CD14-positive monocyte (primary cell): Measurements from ENCODE around the gene CTSO. TPM values are rescaled to one million over a fixed set of nuclear protein-coding genes. Genes with fewer than 3 reads are reported as not detected.

Source experiments
- DNase-seq, 3 donors: peaks; one replicate each; pipeline ENCODE4 v3.0.0-alpha.2; 2011 to 2022
- H2AFZ ChIP-seq: 2 replicates; pipeline ENCODE4 v1.6.0; 2012; ENCODE audit warnings: mild to moderate bottlenecking, low read depth, low read length, inconsistent platforms; ENCODE audit not compliant: insufficient read depth, poor library complexity, severe bottlenecking
- H3K27ac ChIP-seq, 2 donors: 1 replicate in 1 of 2; 2 replicates in 1 of 2; pipeline ENCODE4 v1.5.1; 2012 to 2013; ENCODE audit warnings: low read length in 2 of 2, control low read depth in 1 of 2, inconsistent platforms in 1 of 2, low read depth in 1 of 2, mild to moderate bottlenecking in 1 of 2
- H3K27me3 ChIP-seq, 2 donors: one replicate each; pipeline versions ENCODE4 v1.6.0 to v1.6.1; 2011 to 2013; ENCODE audit warnings: low read length in 2 of 2; ENCODE audit not compliant: control insufficient read depth in 2 of 2, insufficient read depth in 2 of 2
- H3K36me3 ChIP-seq, 2 donors: replicated peaks in 1 of 2; 1 replicate in 1 of 2; 2 replicates in 1 of 2; pipeline versions ENCODE4 v1.5.1 to v1.6.1; 2012 to 2013; ENCODE audit warnings: low read length in 2 of 2, control low read depth in 1 of 2, inconsistent platforms in 1 of 2, mild to moderate bottlenecking in 1 of 2; ENCODE audit not compliant: insufficient read depth in 2 of 2, control insufficient read depth in 1 of 2
- H3K4me1 ChIP-seq, 2 donors: 1 replicate in 1 of 2; 2 replicates in 1 of 2; pipeline versions ENCODE4 v1.5.1 to v1.6.1; 2012 to 2013; ENCODE audit warnings: low read length in 2 of 2, control low read depth in 1 of 2, inconsistent platforms in 1 of 2, mild to moderate bottlenecking in 1 of 2, moderate library complexity in 1 of 2; ENCODE audit not compliant: insufficient read depth in 2 of 2, control insufficient read depth in 1 of 2
- H3K4me2 ChIP-seq: replicated peaks from 2 replicates; pipeline ENCODE3; 2012; ENCODE audit warnings: low read length, moderate library complexity, mild to moderate bottlenecking; ENCODE audit not compliant: poor library complexity, severe bottlenecking; ENCODE audit errors: extremely low read depth
- H3K4me3 ChIP-seq, 3 experiments: fragments of 200-600 bp in 1 of 3; sonication (generic) in 1 of 3; replicated peaks in 1 of 3; 1 replicate in 2 of 3; 2 replicates in 1 of 3; pipeline ENCODE4 v1.5.1; 2011 to 2013; ENCODE audit warnings: low read length in 3 of 3, mild to moderate bottlenecking in 3 of 3, control low read depth in 2 of 3, low read depth in 2 of 3, inconsistent platforms in 1 of 3, moderate library complexity in 1 of 3
- H3K79me2 ChIP-seq: 2 replicates; pipeline ENCODE4 v1.6.0; 2012; ENCODE audit warnings: mild to moderate bottlenecking, control low read depth, inconsistent platforms, low read length, moderate library complexity; ENCODE audit not compliant: insufficient read depth
- H3K9ac ChIP-seq: 2 replicates; pipeline ENCODE4 v1.6.0; 2017; ENCODE audit warnings: low read length, mild to moderate bottlenecking; ENCODE audit not compliant: insufficient read depth, poor library complexity, severe bottlenecking
- H3K9me3 ChIP-seq, 2 donors: replicated peaks in 1 of 2; 1 replicate in 1 of 2; 2 replicates in 1 of 2; pipeline versions ENCODE4 v1.5.1 to v1.6.1; 2012 to 2013; ENCODE audit warnings: low read length in 2 of 2, control low read depth in 1 of 2; ENCODE audit not compliant: control insufficient read depth in 1 of 2, insufficient read depth in 1 of 2
- H4K20me1 ChIP-seq: 2 replicates; pipeline ENCODE4 v1.6.0; 2012; ENCODE audit warnings: mild to moderate bottlenecking, low read length, control low read depth, moderate library complexity; ENCODE audit not compliant: insufficient read depth
- H3K27ac Mint-ChIP-seq, 7 donors: one replicate each; pipeline ENCODE4 v1.8.0; 2020; ENCODE audit warnings: mild to moderate bottlenecking in 7 of 7, mixed read lengths in 7 of 7, moderate library complexity in 6 of 7, inconsistent platforms in 2 of 7
- H3K27me3 Mint-ChIP-seq, 3 donors: one replicate each; pipeline ENCODE4 v1.8.0; 2021 to 2022; ENCODE audit warnings: low read depth in 3 of 3, mild to moderate bottlenecking in 3 of 3, mixed read lengths in 3 of 3, moderate library complexity in 3 of 3, inconsistent platforms in 1 of 3
- H3K36me3 Mint-ChIP-seq, 2 donors: one replicate each; pipeline ENCODE4 v1.8.0; 2020; ENCODE audit warnings: mixed read lengths in 2 of 2, inconsistent platforms in 1 of 2, mild to moderate bottlenecking in 1 of 2
- H3K4me1 Mint-ChIP-seq: one replicate; pipeline ENCODE4 v1.8.0; 2020; ENCODE audit warnings: mild to moderate bottlenecking, mixed read lengths
- H3K4me3 Mint-ChIP-seq, 2 donors: one replicate each; pipeline ENCODE4 v1.8.0; 2020; ENCODE audit warnings: mild to moderate bottlenecking in 2 of 2, mixed read lengths in 2 of 2, moderate library complexity in 1 of 2
- H3K9me3 Mint-ChIP-seq, 7 donors: one replicate each; pipeline ENCODE4 v1.8.0; 2020 to 2022; ENCODE audit warnings: mixed read lengths in 7 of 7, mild to moderate bottlenecking in 6 of 7, moderate library complexity in 6 of 7, inconsistent platforms in 2 of 7
- CTCF ChIP-seq: fragments of 200-600 bp; IDR thresholded peaks from one replicate; pipeline ENCODE4 v1.8.0; 2022; ENCODE audit warnings: antibody characterized with exemption, mild to moderate bottlenecking
- WGBS: methylation state at CpG from one replicate; pipeline ENCODE4 v1.1.5; 2013; ENCODE audit warnings: missing lambda C conversion rate; ENCODE audit not compliant: insufficient coverage; 5-methylcytosine and 5-hydroxymethylcytosine counted together
- intact Hi-C, 2 donors: fragments of 100-400 bp; cut with micrococcal nuclease; formaldehyde crosslinking; loops; one replicate each; pipeline versions ENCODE4 v1.15.0 to v1.15.1; 2023
- polyA plus RNA-seq, 3 donors: library from polyadenylated mRNA; depleted of rRNA in 1 of 3; unstranded in 2 of 3; stranded (reverse) in 1 of 3; fragments of 300-500 nt in 2 of 3; fragments of >200 nt in 1 of 3; fragmentation: Illumina TruSeq in 2 of 3; gene quantifications; 1 replicate in 2 of 3; 2 replicates in 1 of 3; pipeline ENCODE4 v1.2.3, GENCODE V29; 2012 to 2021

CTSO gene
- polyA plus RNA-seq, 3 donors, result 18.6 to 49.1 (median 44.7) TPM

GRCh38 chr4:155954939-155955338, 1.3 kb upstream of the CTSO start:
- Mint-ChIP-seq H3K4me3 (no peak overlapping the region), H3K36me3 (no peaks in the 10 kb centered on the region), H3K4me1 (peaks cover 11% of the 10 kb centered on the region), H3K9me3 (peaks cover 0 to 7% (median 0%) of the 10 kb centered on the region in 7 donors), H3K27me3 (peaks cover 0 to 2% (median 2%) of the 10 kb centered on the region in 3 donors), H3K27ac (no peak overlapping the region)
- no peaks in the 10 kb centered on the region for H3K9me3 ChIP-seq
- H3K4me3 ChIP-seq, result no peak overlapping the region
- H3K4me1 ChIP-seq, result peaks cover 4 to 6% of the 10 kb centered on the region in 2 donors
- peak overlapping the region; percentile 99 for H2AFZ ChIP-seq
- H3K9ac ChIP-seq, result no peak overlapping the region
- no peaks in the 10 kb centered on the region for H3K36me3 ChIP-seq
- H3K27me3 ChIP-seq, result no peaks in the 10 kb centered on the region
- no peak overlapping the region for H3K4me2 ChIP-seq
- H3K79me2 ChIP-seq, result no peaks in the 10 kb centered on the region
- no peak for TF ChIP-seq CTCF
- no CpG with 5 or more reads among the region's 4 CpGs for WGBS
- no peaks in the 10 kb centered on the region for H4K20me1 ChIP-seq
- no peak for DNase-seq
- no peak overlapping the region for H3K27ac ChIP-seq
- intact Hi-C loops, result no loop called here

DNA sequence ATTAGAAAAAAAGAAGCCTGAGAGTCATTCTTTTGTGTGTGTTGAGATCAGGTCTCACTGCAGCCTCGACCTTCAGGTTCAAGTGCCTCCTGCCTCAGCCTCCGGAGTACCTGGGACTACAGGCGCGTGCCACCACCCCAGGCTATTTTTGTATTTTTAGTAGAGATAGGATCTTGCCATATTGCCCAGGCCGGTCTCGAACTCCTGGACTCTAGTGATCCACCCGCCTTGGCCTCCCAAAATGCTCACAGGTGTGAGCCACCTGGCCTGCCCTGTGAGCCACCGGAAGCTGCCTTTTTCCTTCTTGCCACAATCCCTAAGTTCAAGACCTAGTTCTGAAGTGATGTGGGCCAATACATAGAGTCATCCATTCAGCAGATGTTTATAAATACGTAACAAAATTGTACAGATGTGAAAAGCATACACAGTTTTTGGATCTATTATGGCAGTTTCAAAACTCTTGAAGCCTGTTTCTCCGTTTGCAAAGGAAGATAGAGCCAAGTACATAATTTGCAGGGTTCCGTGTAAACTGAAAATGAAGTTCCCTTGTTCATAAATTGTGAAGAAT, 536 bp upstream of the CTSO start:
- Mint-ChIP-seq H3K36me3 (no peaks in the 10 kb centered on the region), H3K27me3 (peaks cover 0 to 2% (median 2%) of the 10 kb centered on the region in 3 donors), H3K9me3 (peaks cover 0 to 7% (median 0%) of the 10 kb centered on the region in 7 donors), H3K27ac (peak overlapping the region; percentile 99 to 100 (median 99)), H3K4me3 (peak overlapping the region; percentile 97 to 99), H3K4me1 (peaks cover 11% of the 10 kb centered on the region)
- Histone ChIP-seq H3K27me3 (no peaks in the 10 kb centered on the region), H3K4me1 (peaks cover 4 to 6% of the 10 kb centered on the region in 2 donors), H3K9ac (peak overlapping the region; percentile 99), H3K4me2 (peak overlapping the region; percentile 78), H3K9me3 (no peaks in the 10 kb centered on the region), H3K27ac (peak overlapping the region; percentile 96 to 98), H2AFZ (peak overlapping the region; percentile 99), H3K36me3 (no peaks in the 10 kb centered on the region), H4K20me1 (no peaks in the 10 kb centered on the region), H3K79me2 (no peaks in the 10 kb centered on the region), H3K4me3 (peak overlapping the region; percentile 86 to 94 (median 88))
- intact Hi-C loops, result no loop called here
- WGBS, result 81% methylated on average over 9 of the region's 11 CpGs
- no peak for TF ChIP-seq CTCF
- DNase-seq, result no peak
